Loucy (cell line): ENCODE data around the gene FHIT.
A peak's percentile ranks its signal among the peaks of the same experiment; 100 is the strongest.

ENCODE experiments used
- H2AFZ ChIP-seq: fragments of 200-600 bp; sonication (generic); 2 replicates; pipeline ENCODE4 v1.6.0; 2016; ENCODE audit warnings: antibody characterized with exemption, mild to moderate bottlenecking, low read length, moderate library complexity
- H3F3A ChIP-seq: fragments of 200-600 bp; 2 replicates; pipeline ENCODE4 v1.6.0; 2016; ENCODE audit warnings: antibody characterized with exemption, low read depth, mild to moderate bottlenecking
- H3K27me3 ChIP-seq: fragments of 200-600 bp; sonication (generic); 2 replicates; pipeline ENCODE4 v1.6.1; 2014; ENCODE audit warnings: low read length, mild to moderate bottlenecking; ENCODE audit not compliant: insufficient read depth, poor library complexity, severe bottlenecking
- H3K36me3 ChIP-seq: fragments of 200-600 bp; sonication (generic); 2 replicates; pipeline ENCODE4 v1.6.1; 2016; ENCODE audit warnings: low read length; ENCODE audit not compliant: insufficient read depth
- H3K4me1 ChIP-seq: fragments of 200-600 bp; sonication (generic); 2 replicates; pipeline ENCODE4 v1.5.1; 2014; ENCODE audit warnings: low read length, mild to moderate bottlenecking; ENCODE audit not compliant: insufficient read depth, poor library complexity, severe bottlenecking
- H3K4me2 ChIP-seq: fragments of 200-600 bp; sonication (generic); 2 replicates; pipeline ENCODE4 v1.6.0; 2014; ENCODE audit warnings: antibody characterized with exemption, low read length, low read depth, mild to moderate bottlenecking; ENCODE audit not compliant: poor library complexity, severe bottlenecking
- H3K4me3 ChIP-seq: fragments of 200-600 bp; sonication (generic); 2 replicates; pipeline ENCODE4 v1.5.1; 2014; ENCODE audit warnings: low read length, mild to moderate bottlenecking, mixed read lengths; ENCODE audit not compliant: poor library complexity, severe bottlenecking
- H3K79me2 ChIP-seq: fragments of 200-600 bp; sonication (generic); 2 replicates; pipeline ENCODE4 v1.6.1; 2014; ENCODE audit warnings: low read length; ENCODE audit not compliant: insufficient read depth
- H3K9ac ChIP-seq: fragments of 200-600 bp; sonication (generic); 2 replicates; pipeline ENCODE4 v1.6.0; 2014; ENCODE audit warnings: mild to moderate bottlenecking, low read depth, low read length, moderate library complexity; ENCODE audit not compliant: poor library complexity, severe bottlenecking
- H3K9me2 ChIP-seq: fragments of 200-600 bp; sonication (generic); replicated peaks from 2 replicates; pipeline ENCODE4 v1.6.1; 2016; ENCODE audit warnings: low read depth, low read length, mixed read lengths
- H3K9me3 ChIP-seq: fragments of 200-600 bp; sonication (generic); 2 replicates; pipeline ENCODE4 v1.6.1; 2014; ENCODE audit warnings: mild to moderate bottlenecking, antibody characterized with exemption, low read length, low read depth; ENCODE audit not compliant: insufficient read depth
- H4K20me1 ChIP-seq: fragments of 200-600 bp; sonication (generic); 2 replicates; pipeline ENCODE4 v1.6.0; 2014; ENCODE audit warnings: antibody characterized with exemption, low read length, mild to moderate bottlenecking; ENCODE audit not compliant: insufficient read depth, poor library complexity, severe bottlenecking
- EZH2phosphoT487 ChIP-seq: fragments of 200-600 bp; IDR thresholded peaks from 2 replicates; pipeline ENCODE4 v1.6.1; 2018; ENCODE audit warnings: antibody characterized with exemption, mild to moderate bottlenecking, moderate library complexity, borderline replicate concordance
- TF ChIP-seq, protein P1 (sequence below): fragments of 200-600 bp; sonication (generic); conservative IDR thresholded peaks from 2 replicates; pipeline ENCODE4 v1.5.1; 2014; ENCODE audit warnings: mild to moderate bottlenecking, antibody characterized with exemption, low read length

FHIT gene

DNA sequence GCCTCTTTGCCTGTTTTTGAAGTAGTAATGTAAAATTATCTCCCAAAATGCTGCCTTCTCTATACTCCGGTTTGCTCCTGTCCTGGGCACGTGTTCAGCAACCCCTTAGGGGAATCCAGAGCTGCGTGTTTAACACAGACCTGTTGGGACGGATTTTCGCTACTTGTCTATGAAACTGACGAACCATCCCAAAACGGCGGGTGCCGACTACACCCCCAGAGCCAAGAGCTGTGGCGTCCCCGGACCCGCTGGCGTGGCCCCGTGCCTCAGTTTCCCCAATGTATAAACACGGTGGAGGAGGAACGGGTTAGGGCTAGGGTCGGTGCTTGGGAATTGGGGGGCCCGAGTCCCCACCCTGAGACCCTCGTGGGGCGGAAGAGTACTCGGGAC is 473 bp downstream of the FHIT start:
- Histone ChIP-seq H3F3A (no peaks in the 10 kb centered on the region), H3K9me3 (no peaks in the 10 kb centered on the region), H4K20me1 (no peaks in the 10 kb centered on the region), H3K79me2 (no peaks in the 10 kb centered on the region), H3K36me3 (no peaks in the 10 kb centered on the region), H3K9me2 (no peaks in the 10 kb centered on the region), H3K27me3 (no peaks in the 10 kb centered on the region), H3K4me1 (peaks cover 23% of the 10 kb centered on the region), H3K4me2 (peak overlapping the region; percentile 91), H3K9ac (peak overlapping the region; percentile 77), H3K4me3 (peak overlapping the region; percentile 89), H2AFZ (peak overlapping the region; percentile 94)
- no peak for TF ChIP-seq EZH2phosphoT487
- TF ChIP-seq, protein P1, sequence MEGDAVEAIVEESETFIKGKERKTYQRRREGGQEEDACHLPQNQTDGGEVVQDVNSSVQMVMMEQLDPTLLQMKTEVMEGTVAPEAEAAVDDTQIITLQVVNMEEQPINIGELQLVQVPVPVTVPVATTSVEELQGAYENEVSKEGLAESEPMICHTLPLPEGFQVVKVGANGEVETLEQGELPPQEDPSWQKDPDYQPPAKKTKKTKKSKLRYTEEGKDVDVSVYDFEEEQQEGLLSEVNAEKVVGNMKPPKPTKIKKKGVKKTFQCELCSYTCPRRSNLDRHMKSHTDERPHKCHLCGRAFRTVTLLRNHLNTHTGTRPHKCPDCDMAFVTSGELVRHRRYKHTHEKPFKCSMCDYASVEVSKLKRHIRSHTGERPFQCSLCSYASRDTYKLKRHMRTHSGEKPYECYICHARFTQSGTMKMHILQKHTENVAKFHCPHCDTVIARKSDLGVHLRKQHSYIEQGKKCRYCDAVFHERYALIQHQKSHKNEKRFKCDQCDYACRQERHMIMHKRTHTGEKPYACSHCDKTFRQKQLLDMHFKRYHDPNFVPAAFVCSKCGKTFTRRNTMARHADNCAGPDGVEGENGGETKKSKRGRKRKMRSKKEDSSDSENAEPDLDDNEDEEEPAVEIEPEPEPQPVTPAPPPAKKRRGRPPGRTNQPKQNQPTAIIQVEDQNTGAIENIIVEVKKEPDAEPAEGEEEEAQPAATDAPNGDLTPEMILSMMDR: no peak

DNA sequence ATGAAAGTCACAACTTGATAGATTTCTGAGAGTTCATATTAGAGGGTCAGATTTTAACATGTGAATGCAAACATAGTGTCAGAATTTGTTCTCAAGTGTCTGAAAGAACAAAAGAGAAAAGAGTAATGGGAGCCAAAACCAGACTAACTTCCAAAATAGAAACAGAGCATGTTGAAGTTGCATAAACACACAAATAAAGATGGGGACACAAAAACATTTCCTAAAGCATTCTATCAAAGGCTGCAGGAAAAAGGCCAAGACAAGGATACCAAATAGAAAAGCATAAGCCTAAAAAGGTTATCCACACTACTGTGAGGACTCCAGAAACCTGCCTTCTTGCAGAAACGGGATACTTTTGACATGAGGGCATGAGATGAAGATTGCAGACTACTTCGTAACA is 2.8 kb downstream of the FHIT start:
- no peak overlapping the region for H3K4me3 ChIP-seq
- no peak overlapping the region for H3K9ac ChIP-seq
- no peaks in the 10 kb centered on the region for H3F3A ChIP-seq
- H3K9me2 ChIP-seq: no peaks in the 10 kb centered on the region
- H3K27me3 ChIP-seq: no peaks in the 10 kb centered on the region
- no peaks in the 10 kb centered on the region for H3K9me3 ChIP-seq
- H2AFZ ChIP-seq: no peak overlapping the region
- no peak overlapping the region for H3K4me2 ChIP-seq
- no peak for TF ChIP-seq EZH2phosphoT487
- TF ChIP-seq, protein P1: no peak
- peaks cover 17% of the 10 kb centered on the region for H3K4me1 ChIP-seq
- no peaks in the 10 kb centered on the region for H3K79me2 ChIP-seq
- H4K20me1 ChIP-seq: no peaks in the 10 kb centered on the region
- no peaks in the 10 kb centered on the region for H3K36me3 ChIP-seq

DNA sequence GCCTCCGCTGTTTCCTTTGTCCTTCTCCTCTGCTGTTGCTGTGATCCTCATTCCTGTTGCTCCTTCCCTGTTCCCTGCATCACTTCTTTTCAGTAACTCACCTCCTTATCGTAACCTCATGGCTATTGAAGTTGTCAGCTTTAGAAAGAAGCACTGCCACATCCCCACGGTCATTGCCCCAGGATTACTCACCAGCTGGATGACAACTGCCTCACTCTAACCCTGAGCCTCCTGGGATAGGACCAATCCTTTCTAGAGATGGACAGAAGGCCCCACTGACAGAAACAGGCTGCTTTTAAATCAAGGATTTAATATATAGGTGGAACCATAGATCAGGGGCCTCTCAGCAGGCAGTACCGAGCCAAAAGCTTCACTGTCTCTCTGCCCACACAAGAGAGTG is 4.1 kb downstream of the FHIT start:
- no peaks in the 10 kb centered on the region for H3K9me3 ChIP-seq
- no peak overlapping the region for H3K9ac ChIP-seq
- no peaks in the 10 kb centered on the region for H3K27me3 ChIP-seq
- no peak overlapping the region for H3K4me3 ChIP-seq
- no peak for TF ChIP-seq EZH2phosphoT487
- TF ChIP-seq, protein P1: no peak
- H3K4me1 ChIP-seq: peaks cover 4% of the 10 kb centered on the region
- H4K20me1 ChIP-seq: no peaks in the 10 kb centered on the region
- no peaks in the 10 kb centered on the region for H3K36me3 ChIP-seq
- H3K79me2 ChIP-seq: no peaks in the 10 kb centered on the region
- no peaks in the 10 kb centered on the region for H3F3A ChIP-seq
- no peak overlapping the region for H2AFZ ChIP-seq
- no peak overlapping the region for H3K4me2 ChIP-seq
- no peaks in the 10 kb centered on the region for H3K9me2 ChIP-seq
